22Rv1 (cell line): ENCODE data around the gene PPFIA1.

Source experiments
- H3K27ac ChIP-seq: fragments of 450-650 bp; 2 replicates; pipeline ENCODE4 v1.5.1; 2017
- CTCF ChIP-seq: fragments of 450-650 bp; IDR thresholded peaks from 2 replicates; pipeline ENCODE4 v1.5.1; 2017; ENCODE audit warnings: mild to moderate bottlenecking
- ZFX ChIP-seq: fragments of 450-650 bp; IDR thresholded peaks from 2 replicates; pipeline ENCODE4 v1.6.1; 2017; ENCODE audit warnings: antibody characterized with exemption, borderline replicate concordance

The PPFIA1 gene

DNA sequence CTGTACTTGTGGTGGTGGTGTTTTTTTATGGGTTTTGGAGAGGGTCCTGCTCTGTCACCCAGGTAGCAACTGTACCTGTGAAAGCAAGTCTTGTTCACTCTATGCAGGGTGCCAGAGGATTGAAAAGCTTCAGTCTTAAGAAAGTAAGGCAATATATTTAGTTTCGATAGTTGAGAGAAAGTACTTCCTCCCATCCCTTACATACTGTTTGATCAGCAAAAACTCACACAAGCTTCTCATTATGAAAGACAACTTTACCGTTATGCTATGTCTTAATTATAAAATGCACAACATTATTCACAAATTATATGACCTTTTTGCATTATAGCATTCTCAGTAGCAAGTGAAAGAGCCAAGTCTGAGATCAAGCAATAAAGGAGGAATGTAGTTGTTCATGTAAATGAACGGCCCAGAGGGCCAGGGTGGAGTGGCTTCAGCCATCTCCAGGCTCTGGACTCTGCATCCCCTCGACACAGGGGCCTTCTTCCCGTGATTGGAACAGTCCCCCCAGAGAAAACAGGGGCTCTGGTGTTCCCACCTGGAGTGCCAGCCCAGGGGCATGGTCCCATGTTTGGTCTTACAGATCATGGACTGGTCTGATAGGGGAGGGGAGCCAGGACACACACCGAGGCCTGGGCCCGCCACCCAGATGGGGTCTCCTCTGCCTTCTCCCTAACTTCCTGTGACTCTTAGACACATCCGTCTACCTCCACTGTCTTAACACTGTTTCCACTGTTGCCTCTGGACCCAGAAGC is 89.1 kb downstream of the PPFIA1 start:
- no peak overlapping the region for H3K27ac ChIP-seq
- TF ChIP-seq CTCF (no peak), ZFX (no peak)

- H3K27ac ChIP-seq: no peak overlapping the region
- no peak for TF ChIP-seq ZFX
- TF ChIP-seq CTCF: no peak
These were observed 89.7 kb downstream of the PPFIA1 start for GRCh38 chr11:70360211-70360610.

DNA sequence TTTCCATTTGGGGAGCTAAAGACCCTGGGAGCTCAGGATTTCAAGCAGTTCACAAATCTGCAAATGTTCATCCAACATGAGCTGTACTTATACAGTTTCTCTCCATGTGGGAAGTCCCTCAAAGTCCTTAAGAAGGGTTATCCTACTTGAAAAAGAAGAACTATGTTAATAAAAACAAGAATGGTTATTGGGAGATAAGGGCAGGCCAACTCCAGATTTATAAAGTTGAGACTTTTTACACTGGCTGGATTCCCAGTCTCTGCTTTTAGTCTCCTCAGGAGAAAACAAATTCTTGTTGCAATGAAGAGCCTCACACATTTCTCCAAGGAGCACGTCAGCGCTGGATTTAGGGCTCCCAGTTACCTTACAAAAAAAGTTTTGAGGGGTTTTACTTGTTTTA is 93.7 kb downstream of the PPFIA1 start:
- TF ChIP-seq ZFX: no peak
- TF ChIP-seq CTCF: no peak
- H3K27ac ChIP-seq: no peak overlapping the region

GRCh38 chr11:70364745-70365543 is 94.5 kb downstream of the PPFIA1 start:
- TF ChIP-seq ZFX (no peak), CTCF (no peak)
- H3K27ac ChIP-seq: no peak overlapping the region

DNA sequence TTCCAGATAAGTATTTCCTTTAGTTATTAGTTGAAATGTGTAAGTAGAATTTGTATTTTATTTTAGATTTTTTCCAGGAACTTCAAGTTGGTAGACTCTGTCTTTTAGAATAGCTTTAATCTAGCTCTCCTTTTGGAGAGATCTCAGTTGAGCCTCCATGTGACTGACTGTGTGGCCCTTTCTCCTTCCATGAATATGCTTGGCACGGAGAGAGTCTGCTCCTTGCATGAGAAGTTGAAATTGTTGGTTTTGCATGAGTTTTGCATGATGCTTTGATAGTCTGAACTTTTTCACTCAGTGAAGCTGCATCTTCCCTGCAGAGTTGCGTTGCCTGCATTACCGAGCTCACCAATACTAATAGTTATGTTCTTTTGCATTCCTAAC is 95.0 kb downstream of the PPFIA1 start:
- TF ChIP-seq CTCF: no peak
- no peak overlapping the region for H3K27ac ChIP-seq

DNA sequence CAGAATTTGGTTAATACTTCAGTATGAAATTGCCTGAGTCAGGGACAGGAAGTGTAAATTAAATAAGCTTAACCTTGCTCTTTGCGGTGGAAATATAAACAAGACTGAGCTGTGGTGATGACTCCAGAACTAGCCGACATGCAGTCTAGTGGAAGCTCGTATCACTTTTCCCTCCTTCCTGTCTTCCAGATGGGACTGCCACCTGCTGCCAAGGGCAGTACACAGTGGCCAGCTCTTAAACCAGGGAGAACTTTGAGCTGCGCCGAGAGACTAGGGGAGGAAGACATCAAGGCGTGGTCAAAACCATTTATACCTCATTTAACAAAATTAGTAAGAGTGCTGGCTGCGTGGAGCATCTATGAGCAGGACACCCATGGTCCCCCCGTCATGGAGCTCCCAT is 96.6 kb downstream of the PPFIA1 start:
- TF ChIP-seq ZFX (no peak), CTCF (no peak)
- no peak overlapping the region for H3K27ac ChIP-seq

DNA sequence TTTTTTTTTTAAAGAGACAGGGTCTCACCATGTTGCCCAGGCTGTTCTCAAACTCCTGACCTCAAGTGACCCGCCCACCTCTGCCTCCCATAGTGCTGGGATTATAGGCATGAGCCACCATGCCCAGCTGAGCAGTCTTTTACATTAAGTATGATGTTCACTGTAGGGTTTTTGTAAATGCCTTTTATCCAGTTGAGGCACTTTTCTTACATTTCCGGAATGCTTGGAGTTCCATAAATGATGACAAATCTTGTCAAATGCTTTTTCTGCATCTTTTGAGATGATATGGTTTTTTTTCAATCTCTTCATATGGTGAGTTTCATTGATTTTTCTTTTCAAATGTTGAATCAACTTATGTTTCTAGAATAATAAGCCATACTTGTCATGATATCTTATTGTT is 98.5 kb downstream of the PPFIA1 start:
- H3K27ac ChIP-seq: no peak overlapping the region
- TF ChIP-seq CTCF: no peak
- TF ChIP-seq ZFX: no peak
